Smooth muscle cell (in vitro differentiated cells): ENCODE measurements around the gene AREL1. TPM values are rescaled to one million over a fixed set of nuclear protein-coding genes. Genes with fewer than 3 reads are reported as not detected.

Experiments used
- DNase-seq: peaks from one replicate; lab custom pipeline; 2025; ENCODE audit not compliant: unreplicated experiment; lab: John Stamatoyannopoulos, UW
- H2AFZ ChIP-seq: fragments of 200-600 bp; sonication (generic); 2 replicates; pipeline ENCODE4 v1.6.0; 2016; ENCODE audit warnings: antibody characterized with exemption, low read depth, mild to moderate bottlenecking
- H3F3A ChIP-seq: fragments of 200-600 bp; sonication (generic); 2 replicates; pipeline ENCODE4 v1.6.0; 2017; ENCODE audit warnings: antibody characterized with exemption, low read depth
- H3K27ac ChIP-seq: fragments of 200-600 bp; sonication (generic); 2 replicates; pipeline ENCODE4 v1.5.1; 2016; ENCODE audit warnings: low read depth, mild to moderate bottlenecking
- H3K27me3 ChIP-seq: fragments of 200-600 bp; sonication (generic); 2 replicates; pipeline ENCODE4 v1.6.1; 2016; ENCODE audit warnings: low read depth, mild to moderate bottlenecking
- H3K36me3 ChIP-seq: fragments of 200-600 bp; sonication (generic); 2 replicates; pipeline ENCODE4 v1.5.1; 2016; ENCODE audit warnings: low read depth
- H3K4me1 ChIP-seq: fragments of 200-600 bp; sonication (generic); 2 replicates; pipeline ENCODE4 v1.5.1; 2016; ENCODE audit warnings: low read depth
- H3K4me2 ChIP-seq: fragments of 200-600 bp; sonication (generic); 2 replicates; pipeline ENCODE4 v1.6.0; 2016; ENCODE audit warnings: mild to moderate bottlenecking
- H3K4me3 ChIP-seq: fragments of 200-600 bp; sonication (generic); 2 replicates; pipeline ENCODE4 v1.5.1; 2016; ENCODE audit warnings: mild to moderate bottlenecking
- H3K79me2 ChIP-seq: fragments of 200-600 bp; sonication (generic); 2 replicates; pipeline ENCODE4 v1.6.0; 2016; ENCODE audit warnings: low read depth, mild to moderate bottlenecking
- H3K9ac ChIP-seq: fragments of 200-600 bp; sonication (generic); 2 replicates; pipeline ENCODE4 v1.6.0; 2016; ENCODE audit warnings: low read depth
- H3K9me3 ChIP-seq: fragments of 200-600 bp; sonication (generic); replicated peaks from 2 replicates; pipeline ENCODE4 v1.5.1; 2016; ENCODE audit warnings: low read depth
- H4K20me1 ChIP-seq: fragments of 200-600 bp; sonication (generic); 2 replicates; pipeline ENCODE4 v1.6.0; 2016; ENCODE audit warnings: low read depth
- CTCF ChIP-seq: fragments of 200-600 bp; sonication (generic); IDR thresholded peaks from 2 replicates; pipeline ENCODE4 v1.5.1; 2017; ENCODE audit warnings: borderline replicate concordance, mild to moderate bottlenecking, antibody characterized with exemption; ENCODE audit not compliant: insufficient read depth, poor library complexity, severe bottlenecking
- WGBS: methylation state at CpG from one replicate; pipeline ENCODE4 v1.1.7; 2016; ENCODE audit warnings: low lambda C conversion rate; 5-methylcytosine and 5-hydroxymethylcytosine counted together
- polyA plus RNA-seq: library from polyadenylated mRNA; unstranded; fragments of >200 nt; fragmentation: Nextera tagmentation; extraction: Ambion mirVana; gene quantifications from 2 replicates; pipeline ENCODE4 v1.2.1, GENCODE V29; 2016
- total RNA-seq: library from RNA; depleted of rRNA; stranded (reverse); fragments of >200 nt; gene quantifications from 2 replicates; pipeline ENCODE4 v1.2.3, GENCODE V29; 2014

The AREL1 gene
- total and polyA plus RNA-seq, 2 experiments from 2014 or later, result 9.4 to 33.5 TPM

GRCh38 chr14:74650927-74651686 is 61.8 kb downstream of the AREL1 start:
- Histone ChIP-seq H3K4me1 (peaks cover 23% of the 10 kb centered on the region), H2AFZ (no peak overlapping the region), H3K9ac (no peak overlapping the region), H3K27ac (no peak overlapping the region), H3K4me3 (no peak overlapping the region), H3K36me3 (no peaks in the 10 kb centered on the region), H3K27me3 (no peaks in the 10 kb centered on the region), H3K4me2 (no peak overlapping the region), H3K9me3 (no peaks in the 10 kb centered on the region), H3K79me2 (no peaks in the 10 kb centered on the region), H3F3A (peaks cover 6% of the 10 kb centered on the region), H4K20me1 (no peaks in the 10 kb centered on the region)
- 94% methylated on average over 1 of the region's 1 CpG for WGBS
- DNase-seq, result no peak
- no peak for TF ChIP-seq CTCF

- Histone ChIP-seq H3F3A (peaks cover 1% of the 10 kb centered on the region), H3K27ac (peak overlapping the region; percentile 32), H3K27me3 (no peaks in the 10 kb centered on the region), H4K20me1 (no peaks in the 10 kb centered on the region), H3K4me2 (peak overlapping the region; percentile 52), H3K9me3 (no peaks in the 10 kb centered on the region), H3K4me3 (no peak overlapping the region), H2AFZ (no peak overlapping the region), H3K9ac (no peak overlapping the region), H3K4me1 (peaks cover 16% of the 10 kb centered on the region), H3K79me2 (no peaks in the 10 kb centered on the region), H3K36me3 (no peaks in the 10 kb centered on the region)
- TF ChIP-seq CTCF, result no peak
- no peak for DNase-seq
- 37% methylated on average over 2 of the region's 2 CpGs for WGBS
Measured at GRCh38 chr14:74649673-74650072, 63.2 kb downstream of the AREL1 start.

DNA sequence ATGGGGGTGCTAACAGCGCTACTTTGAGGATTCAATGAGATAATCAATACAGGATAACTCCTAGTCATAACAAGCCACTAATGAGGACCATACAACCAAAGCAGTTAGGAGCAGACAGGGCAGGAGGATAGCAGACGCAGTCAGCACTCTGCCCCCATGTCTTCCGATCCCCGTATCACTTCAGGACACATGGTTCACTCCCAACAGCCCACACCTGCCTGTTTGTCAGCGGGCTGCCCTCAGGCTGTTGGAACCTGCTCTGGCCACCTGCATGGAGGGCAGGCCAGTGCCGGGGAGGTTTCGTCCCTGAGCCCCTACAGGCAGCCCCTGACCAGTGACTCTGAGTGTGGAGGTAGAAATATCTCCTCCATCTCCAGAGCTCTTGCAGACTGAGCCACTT is 63.7 kb downstream of the AREL1 start:
- Histone ChIP-seq H3K79me2 (no peaks in the 10 kb centered on the region), H3K4me1 (peaks cover 16% of the 10 kb centered on the region), H3K36me3 (no peaks in the 10 kb centered on the region), H3K27me3 (no peaks in the 10 kb centered on the region), H3K4me3 (no peak overlapping the region), H3K9ac (no peak overlapping the region), H3F3A (no peaks in the 10 kb centered on the region), H3K4me2 (peak overlapping the region; percentile 52), H4K20me1 (no peaks in the 10 kb centered on the region), H3K27ac (no peak overlapping the region), H3K9me3 (no peaks in the 10 kb centered on the region), H2AFZ (no peak overlapping the region)
- no peak for TF ChIP-seq CTCF
- no peak for DNase-seq
- WGBS, result 58% methylated on average over 7 of the region's 7 CpGs

DNA sequence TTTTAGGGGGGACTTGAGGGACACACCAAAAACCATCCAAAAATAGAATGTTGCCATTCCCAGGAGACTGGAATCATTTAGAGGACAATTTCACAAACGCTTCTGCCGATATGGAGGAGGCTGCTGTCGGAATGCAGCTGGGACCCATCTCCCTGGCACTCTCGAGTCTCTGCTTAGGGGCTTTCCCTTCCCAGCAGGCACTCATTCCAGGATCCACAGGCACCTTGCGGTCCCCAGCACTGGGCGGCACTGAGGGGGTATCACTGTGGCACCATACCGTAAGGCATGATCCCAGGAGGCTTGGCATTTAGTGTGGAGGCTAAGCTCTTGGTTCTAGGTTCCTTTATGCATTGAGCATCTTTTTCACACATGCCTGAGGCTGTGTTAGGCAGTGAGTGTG is 64.3 kb downstream of the AREL1 start:
- Histone ChIP-seq H3K4me2 (peak overlapping the region; percentile 64), H4K20me1 (no peaks in the 10 kb centered on the region), H3K27me3 (no peaks in the 10 kb centered on the region), H2AFZ (no peak overlapping the region), H3K79me2 (no peaks in the 10 kb centered on the region), H3K4me3 (no peak overlapping the region), H3F3A (no peaks in the 10 kb centered on the region), H3K9me3 (no peaks in the 10 kb centered on the region), H3K9ac (no peak overlapping the region), H3K36me3 (no peaks in the 10 kb centered on the region), H3K4me1 (peaks cover 16% of the 10 kb centered on the region), H3K27ac (no peak overlapping the region)
- no peak for TF ChIP-seq CTCF
- 75% methylated on average over 7 of the region's 7 CpGs for WGBS
- DNase-seq, result no peak
